KMS-11 (cell line): ENCODE results near the gene SGTB.
A peak's percentile ranks its signal among the peaks of the same experiment; 100 is the strongest.

Experiments
- H2AFZ ChIP-seq: fragments of 200-600 bp; sonication (generic); 2 replicates; pipeline ENCODE4 v1.6.1; 2016; ENCODE audit warnings: antibody characterized with exemption, mixed run types, low read depth
- H3K27ac ChIP-seq: fragments of 200-600 bp; sonication (generic); 2 replicates; pipeline ENCODE4 v1.6.1; 2016; ENCODE audit warnings: mild to moderate bottlenecking, mixed run types
- H3K27me3 ChIP-seq: fragments of 200-600 bp; sonication (generic); 2 replicates; pipeline ENCODE4 v1.6.1; 2017; ENCODE audit warnings: mild to moderate bottlenecking, low read depth, mixed run types, moderate library complexity; ENCODE audit not compliant: insufficient read depth
- H3K36me3 ChIP-seq: fragments of 200-600 bp; sonication (generic); 2 replicates; pipeline ENCODE4 v1.6.1; 2017; ENCODE audit warnings: mild to moderate bottlenecking, mixed run types; ENCODE audit not compliant: insufficient read depth
- H3K4me1 ChIP-seq: fragments of 200-600 bp; sonication (generic); 2 replicates; pipeline ENCODE4 v1.6.1; 2016; ENCODE audit warnings: mild to moderate bottlenecking, low read depth, mixed run types; ENCODE audit not compliant: poor library complexity, severe bottlenecking
- H3K4me2 ChIP-seq: fragments of 200-600 bp; sonication (generic); 2 replicates; pipeline ENCODE4 v1.7.0; 2016; ENCODE audit warnings: mild to moderate bottlenecking, mixed run types
- H3K4me3 ChIP-seq: fragments of 200-600 bp; sonication (generic); IDR thresholded peaks from 2 replicates; pipeline ENCODE4 v1.6.1; 2017; ENCODE audit warnings: low read depth, low read length, mixed read lengths; ENCODE audit not compliant: insufficient read depth
- H3K79me2 ChIP-seq: fragments of 200-600 bp; sonication (generic); 2 replicates; pipeline ENCODE4 v1.6.1; 2016; ENCODE audit warnings: low read depth, mixed run types; ENCODE audit not compliant: insufficient read depth
- H3K9ac ChIP-seq: fragments of 200-600 bp; sonication (generic); 2 replicates; pipeline ENCODE4 v1.6.1; 2016; ENCODE audit warnings: mild to moderate bottlenecking, mixed run types
- H4K20me1 ChIP-seq: fragments of 200-600 bp; sonication (generic); 2 replicates; pipeline ENCODE4 v1.6.1; 2016; ENCODE audit warnings: mild to moderate bottlenecking, mixed run types; ENCODE audit not compliant: insufficient read depth
- CTCF ChIP-seq: fragments of 200-600 bp; sonication (generic); conservative IDR thresholded peaks from 2 replicates; pipeline ENCODE4 v1.6.1; 2017; ENCODE audit warnings: low read depth, mild to moderate bottlenecking, antibody characterized with exemption, low read length, moderate library complexity, mixed read lengths

The SGTB gene

GRCh38 chr5:65722575-65723403 lies 880 bp upstream of the SGTB start:
- Histone ChIP-seq H3K27ac (peak overlapping the region; percentile 41), H3K36me3 (no peaks in the 10 kb centered on the region)
- no peak for TF ChIP-seq CTCF

GRCh38 chr5:65721050-65721719 lies 724 bp downstream of the SGTB start:
- Histone ChIP-seq H3K36me3 (no peaks in the 10 kb centered on the region), H3K9ac (peak overlapping the region; percentile 77; the same call in 1 of the 2 replicates), H3K4me1 (peaks cover 28% of the 10 kb centered on the region), H2AFZ (peak overlapping the region; percentile 99), H3K27me3 (no peaks in the 10 kb centered on the region), H3K4me2 (peak overlapping the region; percentile 95), H3K79me2 (peaks cover 36% of the 10 kb centered on the region; the same call in 1 of the 2 replicates), H3K4me3 (no peak overlapping the region), H4K20me1 (no peaks in the 10 kb centered on the region), H3K27ac (no peak overlapping the region)
- no peak for TF ChIP-seq CTCF

More at GRCh38 chr5:65722575-65723403, 880 bp upstream of the SGTB start:
- Histone ChIP-seq H3K27me3 (no peaks in the 10 kb centered on the region), H4K20me1 (no peaks in the 10 kb centered on the region), H3K4me1 (peaks cover 44% of the 10 kb centered on the region), H3K4me2 (peak overlapping the region; percentile 64), H3K79me2 (peaks cover 42% of the 10 kb centered on the region; the same call in 1 of the 2 replicates), H2AFZ (peak overlapping the region; percentile 99), H3K4me3 (no peak overlapping the region), H3K9ac (peak overlapping the region; percentile 77)

GRCh38 chr5:65718576-65719310 lies 3.2 kb downstream of the SGTB start:
- H3K4me1 ChIP-seq, result peaks cover 10% of the 10 kb centered on the region
- peaks cover 13% of the 10 kb centered on the region; the same call in 1 of the 2 replicates for H3K79me2 ChIP-seq
- H3K27me3 ChIP-seq, result no peaks in the 10 kb centered on the region
- H3K4me3 ChIP-seq, result no peak overlapping the region
- H2AFZ ChIP-seq, result no peak overlapping the region
- H3K36me3 ChIP-seq, result no peaks in the 10 kb centered on the region
- H3K9ac ChIP-seq, result no peak overlapping the region
- H3K27ac ChIP-seq, result no peak overlapping the region
- no peak for TF ChIP-seq CTCF
- no peak overlapping the region for H3K4me2 ChIP-seq
- H4K20me1 ChIP-seq, result no peaks in the 10 kb centered on the region

GRCh38 chr5:65708145-65708544 lies 13.8 kb downstream of the SGTB start:
- Histone ChIP-seq H3K4me3 (no peak overlapping the region), H3K4me1 (no peaks in the 10 kb centered on the region), H3K4me2 (no peak overlapping the region), H4K20me1 (no peaks in the 10 kb centered on the region), H3K27me3 (no peaks in the 10 kb centered on the region), H2AFZ (no peak overlapping the region), H3K27ac (no peak overlapping the region), H3K9ac (no peak overlapping the region), H3K36me3 (no peaks in the 10 kb centered on the region), H3K79me2 (no peaks in the 10 kb centered on the region)
- no peak for TF ChIP-seq CTCF
